ENCODE measurements around the gene SPSB4.

DNA sequence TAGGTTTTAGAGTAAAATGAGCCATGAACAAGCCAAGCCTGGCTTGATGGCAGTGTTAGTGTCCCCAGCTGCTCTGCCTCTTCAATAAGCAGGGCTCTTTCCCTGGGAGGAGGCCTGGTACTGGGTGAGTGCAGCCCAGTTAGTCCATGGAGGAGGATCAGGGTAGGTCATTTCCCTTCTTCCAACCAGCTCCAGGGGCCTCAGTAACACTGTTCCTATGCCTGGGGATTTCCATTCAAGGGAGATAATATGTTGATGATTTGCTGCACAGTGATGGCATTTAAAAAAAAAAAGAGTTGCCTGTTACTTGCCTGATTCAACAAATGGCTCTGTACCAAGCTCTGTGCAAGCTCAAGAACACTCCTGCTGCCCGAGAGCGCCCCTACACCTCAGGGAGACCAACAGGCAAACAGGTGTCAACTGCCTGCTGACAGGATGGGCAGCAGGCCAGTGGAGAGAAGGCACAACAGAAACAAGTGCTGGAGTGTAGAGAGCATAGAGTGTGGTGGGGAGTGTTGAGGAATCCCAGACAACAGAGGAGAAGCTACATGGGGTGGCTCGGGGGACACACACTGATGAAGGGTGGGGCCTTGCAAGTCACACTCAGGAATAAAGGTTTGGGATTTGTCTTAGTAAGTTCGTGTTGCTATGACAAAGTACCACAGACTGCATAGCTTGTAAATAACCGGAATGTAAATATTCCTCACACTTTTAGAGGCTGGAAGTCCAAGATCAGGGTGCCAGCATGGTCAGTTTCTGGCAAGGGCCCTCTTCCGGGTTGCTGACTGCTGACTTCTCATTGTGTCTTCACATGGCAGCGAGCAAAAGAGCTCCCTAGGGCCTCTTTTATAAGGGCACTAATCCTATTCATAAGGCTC lies 101.9 kb downstream of the SPSB4 start:
- TF ChIP-seq, protein P1, sequence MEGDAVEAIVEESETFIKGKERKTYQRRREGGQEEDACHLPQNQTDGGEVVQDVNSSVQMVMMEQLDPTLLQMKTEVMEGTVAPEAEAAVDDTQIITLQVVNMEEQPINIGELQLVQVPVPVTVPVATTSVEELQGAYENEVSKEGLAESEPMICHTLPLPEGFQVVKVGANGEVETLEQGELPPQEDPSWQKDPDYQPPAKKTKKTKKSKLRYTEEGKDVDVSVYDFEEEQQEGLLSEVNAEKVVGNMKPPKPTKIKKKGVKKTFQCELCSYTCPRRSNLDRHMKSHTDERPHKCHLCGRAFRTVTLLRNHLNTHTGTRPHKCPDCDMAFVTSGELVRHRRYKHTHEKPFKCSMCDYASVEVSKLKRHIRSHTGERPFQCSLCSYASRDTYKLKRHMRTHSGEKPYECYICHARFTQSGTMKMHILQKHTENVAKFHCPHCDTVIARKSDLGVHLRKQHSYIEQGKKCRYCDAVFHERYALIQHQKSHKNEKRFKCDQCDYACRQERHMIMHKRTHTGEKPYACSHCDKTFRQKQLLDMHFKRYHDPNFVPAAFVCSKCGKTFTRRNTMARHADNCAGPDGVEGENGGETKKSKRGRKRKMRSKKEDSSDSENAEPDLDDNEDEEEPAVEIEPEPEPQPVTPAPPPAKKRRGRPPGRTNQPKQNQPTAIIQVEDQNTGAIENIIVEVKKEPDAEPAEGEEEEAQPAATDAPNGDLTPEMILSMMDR (IDR thresholded peaks at IDR 0.05; ENCODE audit: insufficient read depth, low read length, poor library complexity, severe bottlenecking), result no peak
- TF ChIP-seq EZH2phosphoT487 (conservative IDR thresholded peaks at IDR 0.05; ENCODE audit: low read length), result no peak
